ENCODE results near the gene LRRC32. TPM values are rescaled to one million over a fixed set of nuclear protein-coding genes. Genes with fewer than 3 reads are reported as not detected.

LRRC32 gene
- total and polyA plus RNA-seq, 10 of the 15 experiments (the other 5 are each of a cell fraction or from before 2014, with no cell fraction given), result 0.56 to 20.8 (median 7.4) TPM

GRCh38 chr11:76680518-76681425, 10.2 kb upstream of the LRRC32 start:
- POLR2A ChIA-PET, result no interaction called here
- DNase-seq (ENCODE audit: low read depth, low spot score) (no peak), ATAC-seq (peak; percentile 91), FAIRE-seq (no peak)
- H3K27me3 ChIP-seq (replicated peaks in 1 of 2; ENCODE audit: control insufficient read depth in 2 of 2, insufficient read depth in 2 of 2, low read length in 1 of 2), result no peaks in the 10 kb centered on the region; a peak in 1 of 4 replicates
- no peak for TF ChIP-seq CHD1 (IDR thresholded peaks at IDR 0.05; ENCODE audit: low read depth, low read length)
- TF ChIP-seq FOXM1 (IDR thresholded peaks at IDR 0.05; ENCODE audit: low read depth, low read length), result no peak
- TF ChIP-seq CTCF (IDR thresholded peaks at IDR 0.05 in 2 of 3, conservative IDR thresholded peaks at IDR 0.05 in 1 of 3; ENCODE audit: control insufficient read depth in 2 of 3, extremely low read depth in 1 of 3, insufficient read depth in 1 of 3, low read depth in 3 of 3, low read length in 3 of 3), result peak; percentile 71 to 92 (median 87); a peak in 5 of 6 replicates
- TF ChIP-seq RELA (IDR thresholded peaks at IDR 0.05; ENCODE audit: borderline replicate concordance, partially characterized antibody), result no peak
- no peak for TF ChIP-seq GATAD2B (conservative IDR thresholded peaks at IDR 0.05; ENCODE audit: low read depth)
- no peak for TF ChIP-seq NR2C2 (IDR thresholded peaks at IDR 0.05; ENCODE audit: borderline replicate concordance, control insufficient read depth, insufficient read length, low read depth)
- TF ChIP-seq ZNF217 (IDR thresholded peaks at IDR 0.05), result no peak
- TF ChIP-seq RAD21 (IDR thresholded peaks at IDR 0.05; ENCODE audit: insufficient read depth, low read depth, low read length), result peak; percentile 92
- peak; percentile 42; the same call in 1 of the 2 replicates for TF ChIP-seq YY1 (IDR thresholded peaks at IDR 0.05; ENCODE audit: low read depth, low read length)
- TF ChIP-seq RUNX3 (IDR thresholded peaks at IDR 0.05; ENCODE audit: low read length), result peak; percentile 19; the same call in 1 of the 2 replicates
- 0 out of 3 replicates have a peak, but pooled peaks have one; percentile 23 for TF ChIP-seq POU2F2 (IDR thresholded peaks at IDR 0.05; ENCODE audit: borderline replicate concordance, low read depth, low read length)
- TF ChIP-seq SMC3 (IDR thresholded peaks at IDR 0.05; ENCODE audit: borderline replicate concordance, low read length), result peak; percentile 88
- TF ChIP-seq ZBED1 (IDR thresholded peaks at IDR 0.05; ENCODE audit: borderline replicate concordance), result no peak
- no peak for TF ChIP-seq ZSCAN29 (IDR thresholded peaks at IDR 0.05)
- TF ChIP-seq ZNF207 (IDR thresholded peaks at IDR 0.05; ENCODE audit: borderline replicate concordance), result no peak
- TF ChIP-seq ZNF622 (IDR thresholded peaks at IDR 0.05), result no peak
- TF ChIP-seq HDAC6 (IDR thresholded peaks at IDR 0.05; ENCODE audit: unreplicated experiment), result no peak
- WGBS (ENCODE audit: insufficient coverage, insufficient replicate concordance, low lambda C conversion rate, missing lambda C conversion rate), result 25% methylated on average over 19 of the region's 22 CpGs
- no peak overlapping the region for H2AFZ ChIP-seq (ENCODE audit: control insufficient read depth, low read depth, low read length)
- H3K79me2 ChIP-seq (ENCODE audit: control insufficient read depth, insufficient read depth, low read length), result no peaks in the 10 kb centered on the region
- in situ Hi-C loops (cut with MboI), result no loop called here
- BruUV-seq (replicated peaks), result no TSS peak
- H3K9ac ChIP-seq (ENCODE audit: control insufficient read depth, insufficient read depth, low read length), result no peak overlapping the region
- no peaks in the 10 kb centered on the region; the same call in 2 of the 3 replicates for H3K9me3 ChIP-seq (replicated peaks; ENCODE audit: control insufficient read depth, insufficient read depth, low read length)
- no peak overlapping the region for H3K4me3 ChIP-seq
- H3K4me2 ChIP-seq (ENCODE audit: control insufficient read depth, insufficient read depth), result peak overlapping the region; percentile 10; the same call in 1 of the 2 replicates
- intact Hi-C loops (cut with micrococcal nuclease; ENCODE audit: unreplicated experiment), result loop anchor here (1.0 to 5.0 kb wide), 2 partner anchors 82 to 473 kb away; partner anchors contain the start of gene WNT11
- H3K27ac ChIP-seq (ENCODE audit: control insufficient read depth, insufficient read depth), result no peak overlapping the region
- no peaks in the 10 kb centered on the region for H3K36me3 ChIP-seq (ENCODE audit: control insufficient read depth in 2 of 2, insufficient read depth in 2 of 2, low read length in 1 of 2)
- H4K20me1 ChIP-seq (ENCODE audit: control insufficient read depth, insufficient read depth), result no peaks in the 10 kb centered on the region
- SMC1A ChIA-PET (ENCODE audit: uncharacterized antibody, unreplicated experiment), result interaction anchor here (0.6 to 5.5 kb wide), 10 partner anchors 9 to 140 kb away, joined by 3 to 76 read pairs (median 4); no protein-coding TSS in a partner anchor
- CTCF ChIA-PET, result interaction anchor here (0.7 to 17.2 kb wide), 9 partner anchors 8 to 140 kb away, joined by 3 to 273 read pairs (median 6); no protein-coding TSS in a partner anchor
- RAD21 ChIA-PET (ENCODE audit: unreplicated experiment), result interaction anchor here (0.6 to 14.5 kb wide), 6 partner anchors 70 to 133 kb away, joined by 3 to 187 read pairs (median 3); no protein-coding TSS in a partner anchor
- H3K4me1 ChIP-seq (ENCODE audit: control insufficient read depth, insufficient read depth, low read length), result peaks cover 7% of the 10 kb centered on the region
